Osteocyte (in vitro differentiated cells): ENCODE measurements around the gene FNBP1L. TPM values are rescaled to one million over a fixed set of nuclear protein-coding genes. Genes with fewer than 3 reads are reported as not detected.

ENCODE experiments used
- DNase-seq: peaks from one replicate; pipeline ENCODE4 v3.0.0; 2021; ENCODE audit warnings: mixed read lengths; ENCODE audit not compliant: unreplicated experiment; ENCODE audit errors: extremely low spot score
- H3K27ac Mint-ChIP-seq: one replicate; pipeline ENCODE4 v1.8.0; 2021; ENCODE audit warnings: mild to moderate bottlenecking, mixed read lengths; ENCODE audit not compliant: unreplicated experiment
- H3K27me3 Mint-ChIP-seq: one replicate; pipeline ENCODE4 v1.8.0; 2021; ENCODE audit warnings: mixed read lengths; ENCODE audit not compliant: unreplicated experiment
- H3K36me3 Mint-ChIP-seq: one replicate; pipeline ENCODE4 v1.8.0; 2021; ENCODE audit warnings: mixed read lengths; ENCODE audit not compliant: unreplicated experiment
- H3K4me1 Mint-ChIP-seq: one replicate; pipeline ENCODE4 v1.8.0; 2021; ENCODE audit warnings: mixed read lengths; ENCODE audit not compliant: unreplicated experiment
- H3K4me3 Mint-ChIP-seq: one replicate; pipeline ENCODE4 v1.8.0; 2021; ENCODE audit warnings: mild to moderate bottlenecking, moderate library complexity, mixed read lengths; ENCODE audit not compliant: unreplicated experiment
- H3K9me3 Mint-ChIP-seq: one replicate; pipeline ENCODE4 v1.8.0; 2021; ENCODE audit warnings: mixed read lengths; ENCODE audit not compliant: unreplicated experiment
- total RNA-seq: library from RNA; stranded (reverse); gene quantifications from 2 replicates; pipeline ENCODE4 v1.2.1, GENCODE V29; 2021
- TF ChIP-seq, protein P1 (sequence below): fragments of 200-600 bp; sonication (generic); IDR thresholded peaks from 2 replicates; pipeline ENCODE4 v1.5.0; 2021; ENCODE audit warnings: antibody characterized with exemption, mild to moderate bottlenecking, moderate library complexity

FNBP1L gene
- total RNA-seq, 1 donor from 2014 or later, result 63.3 TPM

DNA sequence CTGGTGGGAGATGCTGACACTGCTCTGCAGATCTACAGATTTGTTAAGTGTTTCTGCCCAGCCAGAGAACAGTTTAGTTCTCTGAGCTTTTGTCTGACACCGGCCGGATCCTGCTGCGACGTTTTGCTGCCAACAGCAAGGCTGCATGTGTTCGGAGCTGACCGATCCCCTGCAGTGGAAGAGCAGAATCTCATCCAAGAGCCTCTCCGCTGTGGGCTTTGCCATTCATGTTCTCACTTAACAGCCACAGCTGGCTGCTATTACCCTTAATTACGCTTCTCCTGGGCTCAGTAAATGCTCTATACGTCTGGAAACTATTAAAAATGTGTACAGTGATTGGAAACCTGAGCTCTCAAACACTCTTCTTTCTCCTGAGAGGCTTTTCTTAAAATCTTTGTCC lies 128.4 kb downstream of the FNBP1L start:
- peaks cover 65% of the 10 kb centered on the region for H3K4me1 Mint-ChIP-seq
- peak overlapping the region; percentile 16 for H3K4me3 Mint-ChIP-seq
- H3K36me3 Mint-ChIP-seq, result peaks cover 11% of the 10 kb centered on the region
- H3K27ac Mint-ChIP-seq, result peak overlapping the region; percentile 97
- DNase-seq, result no peak
- TF ChIP-seq, protein P1, sequence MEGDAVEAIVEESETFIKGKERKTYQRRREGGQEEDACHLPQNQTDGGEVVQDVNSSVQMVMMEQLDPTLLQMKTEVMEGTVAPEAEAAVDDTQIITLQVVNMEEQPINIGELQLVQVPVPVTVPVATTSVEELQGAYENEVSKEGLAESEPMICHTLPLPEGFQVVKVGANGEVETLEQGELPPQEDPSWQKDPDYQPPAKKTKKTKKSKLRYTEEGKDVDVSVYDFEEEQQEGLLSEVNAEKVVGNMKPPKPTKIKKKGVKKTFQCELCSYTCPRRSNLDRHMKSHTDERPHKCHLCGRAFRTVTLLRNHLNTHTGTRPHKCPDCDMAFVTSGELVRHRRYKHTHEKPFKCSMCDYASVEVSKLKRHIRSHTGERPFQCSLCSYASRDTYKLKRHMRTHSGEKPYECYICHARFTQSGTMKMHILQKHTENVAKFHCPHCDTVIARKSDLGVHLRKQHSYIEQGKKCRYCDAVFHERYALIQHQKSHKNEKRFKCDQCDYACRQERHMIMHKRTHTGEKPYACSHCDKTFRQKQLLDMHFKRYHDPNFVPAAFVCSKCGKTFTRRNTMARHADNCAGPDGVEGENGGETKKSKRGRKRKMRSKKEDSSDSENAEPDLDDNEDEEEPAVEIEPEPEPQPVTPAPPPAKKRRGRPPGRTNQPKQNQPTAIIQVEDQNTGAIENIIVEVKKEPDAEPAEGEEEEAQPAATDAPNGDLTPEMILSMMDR, result no peak
- no peaks in the 10 kb centered on the region for H3K9me3 Mint-ChIP-seq
- H3K27me3 Mint-ChIP-seq, result no peaks in the 10 kb centered on the region

DNA sequence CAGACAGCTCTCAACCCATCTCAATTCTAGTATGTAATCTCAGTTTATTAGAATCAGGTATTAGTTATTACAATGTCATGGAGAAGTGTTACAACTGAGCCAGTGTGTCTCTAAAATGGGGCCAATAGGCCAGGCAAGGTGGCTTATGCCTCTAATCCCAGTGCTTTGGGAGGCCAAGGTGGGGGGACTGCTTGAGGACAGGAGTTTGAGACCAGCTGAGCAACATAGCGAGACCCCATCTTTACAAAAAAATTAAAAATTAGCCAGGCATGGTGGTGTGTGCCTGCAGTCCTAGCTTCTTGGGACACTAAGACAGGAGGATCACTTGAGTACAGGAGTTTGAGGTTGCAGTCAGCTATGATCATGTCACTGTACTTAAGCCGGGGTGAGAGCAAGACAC lies 128.8 kb downstream of the FNBP1L start:
- peak overlapping the region; percentile 97 for H3K27ac Mint-ChIP-seq
- H3K36me3 Mint-ChIP-seq, result peaks cover 11% of the 10 kb centered on the region
- no peaks in the 10 kb centered on the region for H3K9me3 Mint-ChIP-seq
- H3K4me1 Mint-ChIP-seq, result peaks cover 65% of the 10 kb centered on the region
- DNase-seq, result no peak
- TF ChIP-seq, protein P1, result no peak
- H3K4me3 Mint-ChIP-seq, result peak overlapping the region; percentile 16
- no peaks in the 10 kb centered on the region for H3K27me3 Mint-ChIP-seq

GRCh38 chr1:93577536-93578432 lies 129.9 kb downstream of the FNBP1L start:
- Mint-ChIP-seq H3K4me1 (peaks cover 69% of the 10 kb centered on the region), H3K36me3 (peaks cover 10% of the 10 kb centered on the region), H3K4me3 (no peak overlapping the region), H3K27ac (peak overlapping the region; percentile 52), H3K9me3 (no peaks in the 10 kb centered on the region), H3K27me3 (no peaks in the 10 kb centered on the region)
- TF ChIP-seq, protein P1, result no peak
- no peak for DNase-seq

GRCh38 chr1:93578433-93578830 lies 130.5 kb downstream of the FNBP1L start:
- peaks cover 12% of the 10 kb centered on the region for H3K36me3 Mint-ChIP-seq
- H3K4me1 Mint-ChIP-seq, result peaks cover 72% of the 10 kb centered on the region
- DNase-seq, result no peak
- no peak overlapping the region for H3K27ac Mint-ChIP-seq
- no peaks in the 10 kb centered on the region for H3K27me3 Mint-ChIP-seq
- TF ChIP-seq, protein P1, result no peak
- no peak overlapping the region for H3K4me3 Mint-ChIP-seq
- H3K9me3 Mint-ChIP-seq, result no peaks in the 10 kb centered on the region
